GM21619 (cell line): ENCODE data around the gene ANKMY1.
"Not testable (repeated sequence)": the region's sequence is repeated elsewhere in the genome, so short reads cannot be mapped to it uniquely, and the experiment has no call there.

Source experiments
- ATAC-seq: cut with Tn5 transposase; IDR thresholded peaks from one replicate; pipeline ENCODE4 v1.9.1; 2021; ENCODE audit not compliant: unreplicated experiment

Gene ANKMY1

DNA sequence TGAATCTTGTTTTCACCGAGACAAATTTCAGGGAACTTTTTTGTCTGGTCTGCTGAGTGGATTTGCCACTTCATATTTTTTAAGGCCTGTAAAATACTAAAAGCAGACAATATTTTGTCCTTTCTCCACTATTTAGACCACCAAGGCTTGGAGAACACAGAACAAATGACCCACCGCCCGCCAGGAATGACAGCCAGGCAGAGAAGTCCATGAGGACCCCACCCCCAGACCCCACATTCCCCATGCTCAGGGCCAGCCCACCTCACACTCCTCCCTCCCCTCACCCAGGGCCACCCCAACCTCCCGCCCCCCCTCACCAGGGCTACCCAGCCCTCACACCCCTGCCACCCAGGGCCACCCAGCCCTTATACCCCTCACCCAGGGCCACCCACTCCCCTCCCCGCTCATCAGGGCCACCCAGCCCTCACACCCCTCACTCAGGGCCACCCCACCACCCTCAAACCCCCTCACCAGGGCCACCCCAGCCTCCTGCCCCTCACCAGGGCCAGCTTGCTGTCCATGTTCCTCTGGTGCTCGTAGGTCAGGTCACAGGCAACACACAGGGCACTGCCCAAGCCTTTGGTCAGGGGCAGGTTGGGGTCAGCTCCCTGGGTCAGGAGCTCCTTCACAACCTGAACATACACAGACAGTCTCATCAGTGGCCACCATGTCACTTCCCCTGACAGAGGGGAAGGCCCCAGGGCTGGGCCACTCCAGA lies 50.6 kb downstream of the ANKMY1 start:
- ATAC-seq: no peak

DNA sequence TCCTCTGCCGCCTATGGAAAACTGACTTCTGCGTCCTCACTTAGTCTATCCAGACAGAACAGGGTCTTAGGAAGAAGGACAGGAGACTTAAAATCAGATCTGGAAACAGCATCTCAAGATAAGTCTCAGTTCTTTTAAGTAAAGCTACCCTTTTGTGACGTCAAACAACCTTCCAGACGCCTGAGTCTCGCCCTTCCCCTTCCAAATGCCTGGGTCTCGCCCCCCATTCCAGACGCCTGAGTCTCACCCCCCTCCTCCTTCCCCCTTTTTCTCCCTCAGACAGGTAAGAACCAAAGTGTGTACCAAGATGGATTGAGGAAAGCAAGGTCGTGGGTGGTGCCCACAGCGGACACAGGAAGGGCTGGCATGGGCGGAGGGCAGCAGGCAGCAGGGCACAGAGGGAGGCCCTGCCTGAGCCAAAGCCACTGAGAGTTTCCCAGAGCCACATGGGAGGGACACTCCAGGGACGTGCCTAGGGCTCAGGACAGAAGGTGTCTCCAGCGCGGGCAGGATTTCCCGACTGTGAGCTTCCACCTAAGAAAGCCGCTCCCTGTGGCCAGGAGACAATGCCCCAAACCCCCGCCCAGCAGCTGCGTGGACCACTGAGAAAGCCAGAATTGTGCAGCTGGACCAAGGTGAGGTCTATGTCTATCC lies 51.3 kb downstream of the ANKMY1 start:
- no peak for ATAC-seq

DNA sequence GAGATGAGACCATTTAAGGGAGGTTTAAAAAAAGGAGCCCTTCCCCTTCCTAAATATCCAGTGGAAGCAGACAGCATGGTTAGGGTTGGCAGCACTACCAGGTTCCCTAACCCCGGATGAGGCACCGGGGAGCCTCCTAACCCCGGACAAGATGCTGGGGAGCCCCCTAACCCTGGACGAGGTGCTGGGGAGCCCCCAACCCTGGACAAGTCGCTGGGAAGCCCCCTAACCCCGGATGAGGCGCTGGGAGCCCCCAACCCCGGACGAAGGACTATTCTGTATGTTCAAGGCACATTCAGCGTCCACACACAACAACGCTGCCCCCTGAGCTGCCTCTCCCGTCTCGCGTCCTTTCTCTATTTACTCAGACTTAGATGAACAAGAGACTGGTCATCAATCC lies 51.9 kb downstream of the ANKMY1 start:
- ATAC-seq: no peak

DNA sequence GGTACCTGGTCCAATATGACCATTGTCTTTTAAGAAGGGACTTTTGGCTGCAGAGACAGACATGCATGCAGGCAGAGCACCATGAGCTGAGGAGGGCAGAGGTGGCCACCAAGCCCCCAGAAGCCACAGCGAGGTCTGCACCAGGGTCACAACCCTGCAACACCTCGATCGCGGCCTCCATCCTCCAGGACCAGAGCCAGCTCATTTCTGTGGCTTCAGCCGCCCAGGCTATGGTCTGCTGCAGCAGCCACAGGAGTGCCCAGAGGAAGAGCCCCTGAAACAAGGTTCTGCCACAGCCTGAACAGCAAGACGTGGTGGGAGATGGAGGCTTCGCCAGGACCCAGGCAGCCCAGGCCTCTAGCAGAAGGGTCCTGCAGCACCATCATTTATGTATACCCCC lies 53.9 kb downstream of the ANKMY1 start:
- ATAC-seq: no peak

DNA sequence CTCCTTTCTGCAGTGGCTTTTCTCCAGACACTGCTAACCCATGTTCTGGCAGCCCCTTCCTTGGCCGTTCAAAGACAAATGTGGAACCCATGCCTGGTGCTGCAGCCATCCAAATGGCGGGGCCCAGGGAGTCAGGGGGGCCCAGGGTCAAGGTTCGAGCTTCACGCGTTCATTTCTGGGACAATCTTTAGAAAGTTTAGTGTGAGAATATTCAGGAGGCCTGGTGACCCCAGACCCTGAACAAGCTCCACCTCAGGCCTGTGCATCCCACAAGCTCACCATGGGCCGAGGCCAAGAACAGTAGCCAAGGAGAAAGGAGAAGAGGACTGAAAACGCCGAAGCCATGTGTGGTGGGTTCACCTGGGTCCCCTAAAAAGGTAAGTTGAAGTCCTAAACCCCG lies 54.4 kb downstream of the ANKMY1 start:
- ATAC-seq: no peak

DNA sequence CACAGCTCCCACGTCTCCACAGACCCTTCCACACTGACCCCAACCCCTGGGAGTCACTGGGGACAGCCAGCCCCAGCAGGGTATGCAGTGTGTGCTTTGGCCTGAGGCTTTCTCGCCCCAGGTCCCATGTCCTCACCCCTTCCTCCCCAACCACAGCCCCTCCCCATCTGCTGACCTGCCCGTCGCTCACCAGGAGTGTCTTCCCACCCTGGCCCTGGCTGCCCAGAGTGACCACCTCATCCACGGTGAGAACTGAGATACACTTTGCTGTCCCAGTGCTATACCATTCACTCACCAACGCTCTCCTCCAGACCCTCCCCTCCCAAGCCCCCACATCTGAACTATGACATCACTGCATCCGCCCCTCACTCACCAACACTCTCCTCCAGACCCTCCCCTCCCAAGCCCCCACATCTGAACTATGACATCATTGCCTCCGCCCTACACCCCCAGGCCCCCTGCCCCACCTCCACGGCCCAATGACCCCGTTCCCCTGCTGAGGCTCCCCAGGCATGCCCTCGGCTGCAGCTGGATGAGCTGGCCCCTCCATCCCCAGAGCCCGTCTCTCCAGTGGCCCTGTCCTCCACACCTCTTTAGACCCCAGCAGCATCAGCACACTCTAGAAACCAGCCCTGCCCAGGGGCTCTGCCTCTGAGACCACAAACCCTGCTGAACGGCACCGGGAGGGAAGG lies 55.2 kb downstream of the ANKMY1 start:
- ATAC-seq: no peak

DNA sequence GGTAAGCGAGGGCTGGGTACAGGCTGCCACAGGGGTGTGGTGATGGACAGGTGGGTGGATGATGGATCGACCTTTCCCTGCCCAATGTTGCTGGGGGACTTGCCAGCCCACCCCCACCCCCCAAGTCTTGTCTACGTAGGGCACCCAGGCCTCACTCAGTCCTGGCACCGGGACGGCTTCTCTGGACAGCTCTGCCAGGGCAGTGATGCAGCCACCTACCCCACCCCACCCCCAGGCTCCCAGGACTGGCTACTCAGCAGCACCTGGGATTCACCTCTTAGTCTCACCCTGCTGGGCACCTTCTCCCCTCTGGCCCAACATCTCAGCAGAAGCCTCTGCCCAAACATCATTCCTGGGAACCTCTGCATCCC lies 55.7 kb downstream of the ANKMY1 start:
- ATAC-seq: no peak

DNA sequence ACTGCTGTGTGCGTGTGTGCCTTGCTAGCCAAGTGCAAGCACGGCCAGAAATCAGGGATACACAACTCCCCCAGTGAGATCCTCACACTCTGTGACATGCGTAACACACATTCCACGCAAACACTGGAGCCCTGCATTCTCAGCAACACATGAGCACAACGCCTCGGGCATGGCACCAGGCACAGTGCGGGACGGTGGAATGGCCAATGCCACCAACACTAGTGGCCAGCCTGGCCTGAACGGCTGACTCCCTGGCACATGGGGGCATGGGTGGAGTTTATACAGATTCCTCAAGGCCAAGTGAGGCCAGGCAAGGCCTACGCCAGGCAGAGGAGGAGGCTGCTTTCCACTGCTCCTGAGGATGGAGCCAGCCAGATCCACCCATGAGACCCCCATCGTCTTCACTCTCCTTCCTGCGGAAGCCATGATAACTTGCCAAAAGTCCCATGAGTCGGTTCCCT lies 56.2 kb downstream of the ANKMY1 start:
- ATAC-seq: no peak

DNA sequence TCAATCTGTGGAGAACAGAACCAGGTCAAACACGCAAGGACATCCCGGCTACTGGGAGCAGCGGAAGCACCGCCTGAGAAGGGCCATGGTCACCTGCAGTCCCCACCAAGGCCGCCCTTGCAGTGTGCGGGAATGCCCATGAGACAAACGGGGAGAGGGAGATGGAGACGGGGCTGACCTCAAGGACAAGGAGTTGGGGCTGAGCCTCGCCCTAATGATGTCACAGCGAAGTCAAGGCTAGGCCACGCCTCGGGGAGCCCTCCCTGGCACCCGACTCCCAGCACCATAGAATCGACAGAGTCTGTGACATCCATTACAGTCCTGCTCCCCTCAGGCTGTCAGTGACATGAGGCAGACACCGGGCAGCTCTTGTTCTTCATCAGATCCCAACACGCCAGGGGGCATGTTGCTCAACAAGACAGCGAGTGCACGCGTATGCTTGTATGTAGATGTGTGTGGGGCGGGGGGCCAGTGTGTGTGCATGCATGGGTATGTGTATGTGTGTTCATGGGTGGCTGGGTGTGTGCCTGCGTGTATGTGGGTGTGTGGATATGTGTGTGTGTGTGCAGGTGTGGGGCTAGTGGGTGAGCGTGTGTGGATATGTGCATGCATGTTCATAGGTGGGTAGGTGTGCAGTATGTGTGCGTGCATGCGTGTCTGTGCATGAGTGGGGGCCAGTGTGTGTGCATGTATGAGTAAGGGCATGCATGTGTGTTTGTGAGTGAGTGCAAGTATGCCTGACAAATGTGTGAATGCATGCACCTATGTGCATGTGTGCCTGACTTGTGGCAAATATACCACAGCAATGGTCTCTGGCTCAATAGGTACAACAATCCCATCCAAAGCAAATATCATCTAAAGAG lies 57.0 kb downstream of the ANKMY1 start:
- no peak for ATAC-seq

DNA sequence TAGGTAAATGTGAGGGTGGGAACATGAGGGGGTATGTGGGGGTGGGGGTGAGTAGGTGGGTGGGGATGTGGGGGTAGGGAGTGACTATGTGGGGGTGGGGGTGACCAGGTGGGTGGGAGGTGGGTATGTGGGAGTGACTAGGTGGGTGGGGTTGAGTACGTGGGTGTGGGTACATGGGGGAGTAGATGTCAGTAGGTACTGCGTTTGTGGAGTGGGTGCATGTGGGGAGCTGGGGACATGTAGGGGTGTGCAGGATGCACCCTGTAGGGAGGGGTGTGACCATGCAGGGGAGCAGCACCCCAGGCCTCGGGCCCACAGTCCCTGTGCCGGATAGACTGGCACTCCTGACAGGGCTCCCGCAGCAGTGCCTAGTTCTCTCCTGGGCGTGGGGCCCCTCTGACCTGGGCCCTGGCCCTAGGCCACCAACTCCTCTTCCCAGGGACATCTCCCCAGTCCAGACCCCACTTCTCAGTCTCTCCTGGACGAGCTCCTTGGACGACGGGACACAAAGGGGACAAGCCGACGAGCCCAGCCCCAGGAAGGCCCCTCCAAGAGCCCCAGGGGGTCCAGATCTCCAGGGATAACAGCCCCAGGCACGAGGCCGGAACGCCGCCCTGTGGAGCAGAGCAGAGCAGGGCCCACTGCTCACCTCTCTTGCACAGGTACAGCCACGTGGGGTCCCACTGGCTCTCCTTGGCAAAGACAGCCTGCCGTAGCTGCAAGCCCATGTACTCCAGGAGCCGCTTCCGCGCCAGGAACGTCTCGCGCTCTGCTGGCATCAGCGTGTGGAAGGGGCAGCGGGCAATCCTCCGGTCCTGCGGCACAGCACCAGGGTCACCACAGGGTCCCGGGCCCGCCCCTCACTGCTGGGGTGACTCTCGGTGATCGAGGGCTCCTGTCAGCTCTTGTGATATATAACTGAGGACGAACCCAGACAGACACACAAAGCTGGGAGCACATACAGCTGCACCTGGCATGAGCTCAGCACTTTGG lies 58.2 kb downstream of the ANKMY1 start:
- ATAC-seq: no peak

DNA sequence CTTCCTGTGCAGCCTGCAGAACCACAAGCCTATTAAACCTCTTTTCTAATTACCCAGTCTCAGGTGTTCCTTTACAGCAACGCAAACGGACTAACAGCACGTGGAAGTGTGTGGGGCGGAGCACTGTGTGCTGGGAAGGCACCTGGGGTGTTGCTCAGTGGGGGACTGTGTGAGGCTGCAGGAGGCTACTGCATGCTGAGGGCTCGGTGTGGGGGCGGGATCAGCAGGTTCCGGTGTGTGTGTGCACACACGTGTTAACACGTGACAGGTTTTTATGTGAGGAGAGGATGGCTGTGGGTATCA lies 58.9 kb downstream of the ANKMY1 start:
- ATAC-seq: no peak

DNA sequence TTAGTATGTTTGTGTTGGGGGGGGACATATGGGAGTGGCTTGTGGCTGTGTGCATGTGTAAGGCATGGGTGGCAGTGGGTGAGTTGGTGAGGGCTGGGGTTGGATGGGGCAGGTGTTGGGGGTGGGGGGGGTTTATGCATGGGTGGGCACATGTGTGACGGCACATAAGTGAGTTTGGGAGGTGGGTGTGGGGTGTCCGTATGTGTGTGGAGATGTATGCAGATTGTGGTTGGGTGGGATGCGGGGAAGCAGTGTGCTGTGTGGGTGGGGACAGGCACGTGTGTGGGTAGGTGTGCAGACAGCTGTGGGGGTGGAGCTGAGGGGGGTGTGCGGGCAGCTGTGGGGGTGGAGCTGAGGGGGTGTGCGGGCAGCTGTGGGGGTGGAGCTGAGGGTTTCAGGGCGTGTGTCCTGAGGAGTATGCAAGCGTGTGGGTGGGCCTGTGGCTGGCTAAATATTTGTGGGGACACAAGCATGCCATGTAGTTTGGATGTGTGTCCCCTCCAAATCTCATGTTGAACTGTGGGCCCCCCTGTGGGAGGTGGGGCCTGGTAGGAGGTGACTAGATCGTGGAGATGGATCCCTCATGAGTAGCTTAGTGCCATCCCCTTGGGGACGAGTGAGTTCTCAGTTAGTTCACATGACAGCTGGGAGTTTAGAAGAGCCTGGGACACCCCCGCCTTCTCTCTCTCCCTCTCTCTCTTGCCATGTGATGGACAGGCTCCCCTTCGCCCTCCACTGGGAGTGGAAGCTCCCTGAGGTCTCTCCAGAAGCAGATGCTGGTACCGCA lies 59.4 kb downstream of the ANKMY1 start:
- ATAC-seq: no peak

DNA sequence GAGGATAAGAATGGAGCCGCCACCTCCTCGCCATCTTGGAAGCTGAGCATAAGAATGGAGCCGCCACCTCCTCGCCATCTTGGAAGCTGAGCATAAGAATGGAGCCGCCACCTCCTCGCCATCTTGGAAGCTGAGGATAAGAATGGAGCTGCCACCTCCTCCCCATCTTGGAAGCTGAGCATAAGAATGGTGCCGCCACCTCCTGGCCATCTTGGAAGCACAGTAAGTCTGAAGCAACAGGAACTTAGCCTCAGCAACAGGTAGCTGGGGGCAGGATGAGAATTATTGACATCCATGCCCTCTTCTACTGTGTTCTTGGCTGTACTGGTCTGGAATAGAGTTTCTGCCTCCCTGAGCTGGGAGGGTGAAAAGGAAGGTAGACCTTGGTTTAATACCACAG lies 60.7 kb downstream of the ANKMY1 start:
- ATAC-seq: not testable (repeated sequence)

DNA sequence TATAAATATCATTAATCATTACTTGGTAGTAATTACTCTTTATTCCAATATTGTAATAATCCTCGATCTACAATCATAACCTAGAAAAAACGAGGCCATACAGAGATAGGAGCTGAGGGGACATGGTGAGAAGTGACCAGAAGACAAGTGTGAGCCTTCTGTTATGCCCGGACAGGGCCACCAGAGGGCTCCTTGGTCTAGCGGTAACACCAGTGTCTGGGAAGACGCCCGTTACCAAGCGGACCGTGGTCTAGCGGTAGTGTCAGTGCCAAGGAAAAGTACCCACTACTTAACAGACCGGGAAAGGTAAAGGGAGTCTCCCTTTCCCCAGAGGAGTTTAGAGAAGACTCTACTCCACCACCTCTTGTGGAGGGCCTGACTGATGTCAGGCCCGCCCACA lies 62.8 kb downstream of the ANKMY1 start:
- not testable (repeated sequence) for ATAC-seq

DNA sequence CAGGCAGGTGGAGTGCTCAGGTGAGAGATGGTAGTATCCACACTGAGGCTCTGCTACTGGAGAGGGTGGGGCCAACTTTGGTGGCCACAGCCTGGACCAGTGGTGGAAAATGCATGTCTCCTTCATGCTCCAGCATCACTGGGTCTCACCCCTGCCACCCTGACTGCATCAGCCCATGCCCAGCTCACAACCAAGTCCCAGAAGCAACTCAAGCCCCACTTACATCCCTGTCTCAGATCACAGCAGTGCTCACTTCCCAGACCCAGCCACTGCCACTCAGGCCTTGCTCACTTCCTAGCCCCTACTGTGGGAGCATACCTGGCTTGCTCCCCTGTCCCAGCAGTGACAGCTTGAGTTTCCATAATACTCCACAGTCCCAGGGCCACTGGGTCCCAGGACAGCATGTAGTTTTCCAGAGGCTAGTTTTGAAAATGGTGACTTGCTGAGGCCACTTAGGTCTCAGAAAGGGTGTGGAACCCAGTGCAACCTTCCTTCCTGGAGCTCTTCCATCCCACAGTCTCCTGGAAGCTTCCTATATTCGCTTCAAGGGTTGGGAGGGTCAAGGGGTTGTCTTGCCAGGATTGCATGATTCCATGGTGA lies 63.5 kb downstream of the ANKMY1 start:
- ATAC-seq: no peak

DNA sequence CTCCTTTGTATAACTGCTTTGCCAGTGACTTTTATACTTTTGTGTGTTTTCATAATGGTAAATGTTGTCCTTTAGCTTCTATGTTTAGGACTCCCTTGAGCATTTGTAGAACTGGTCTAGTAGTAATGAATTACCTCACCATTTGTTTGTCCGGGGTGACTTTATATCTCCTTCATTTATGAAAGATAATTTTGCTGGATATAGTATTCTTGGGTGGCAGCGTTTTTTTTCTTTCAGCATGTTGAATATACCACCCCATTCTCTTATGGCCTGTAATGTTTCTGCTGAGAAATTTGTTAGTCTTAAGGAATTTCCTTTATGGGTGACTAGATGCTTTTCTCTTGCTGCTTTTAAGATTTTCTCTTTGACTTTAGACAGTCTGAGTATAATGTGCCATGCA lies 66.3 kb downstream of the ANKMY1 start:
- ATAC-seq: no peak

DNA sequence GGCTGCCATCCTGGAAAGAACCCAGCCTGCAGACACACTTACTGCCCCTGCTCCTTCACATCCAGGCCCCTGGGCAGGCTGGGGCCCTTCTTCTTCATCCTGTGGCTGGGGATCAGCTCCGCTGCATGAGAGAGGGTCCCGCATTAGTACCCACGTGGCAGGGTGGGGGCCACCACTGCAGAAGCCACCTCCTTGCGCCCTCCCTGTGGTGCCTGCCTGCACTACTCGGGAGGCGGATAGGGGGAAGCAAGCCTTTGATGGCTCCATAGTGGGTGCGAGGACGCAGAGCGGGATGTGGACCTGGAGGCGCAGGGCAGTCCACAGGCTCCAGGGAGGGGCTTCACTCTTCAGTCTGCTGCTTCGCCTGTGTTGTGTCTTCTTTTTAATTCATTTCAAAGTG lies 75.6 kb downstream of the ANKMY1 start:
- ATAC-seq: no peak

DNA sequence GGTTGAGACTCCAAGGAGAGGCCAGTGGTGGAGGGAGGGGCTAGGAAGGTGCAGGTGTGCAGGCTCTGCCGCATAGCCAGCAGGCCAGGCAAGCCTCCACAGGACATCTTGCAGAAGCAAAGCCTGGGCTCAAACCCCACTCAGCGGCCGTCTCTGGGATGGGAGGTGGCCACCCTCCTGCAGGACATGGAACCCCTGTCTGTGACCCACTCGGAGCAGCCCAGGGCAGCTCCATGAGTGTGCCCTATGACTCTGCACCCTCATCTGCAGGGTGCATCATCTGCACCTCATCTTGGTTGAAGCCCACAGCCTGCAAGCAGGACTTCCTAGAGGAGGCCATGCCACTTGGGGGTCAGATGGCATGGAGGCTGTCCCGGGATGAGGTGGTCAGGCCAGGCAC lies 76.1 kb downstream of the ANKMY1 start:
- ATAC-seq: no peak
